B cell (primary cell): ENCODE data around the gene ZBTB17.

Experiments used
- EZH2 ChIP-seq: IDR thresholded peaks from 2 replicates; pipeline ENCODE4 v1.6.1; 2012; ENCODE audit warnings: borderline replicate concordance, low read depth, mild to moderate bottlenecking, moderate library complexity, low read length; ENCODE audit not compliant: insufficient read depth, poor library complexity, severe bottlenecking
- TF ChIP-seq, protein P1 (sequence below): fragments of 200-600 bp; IDR thresholded peaks from one replicate; pipeline ENCODE4 v1.8.0; 2022; ENCODE audit warnings: antibody characterized with exemption, mild to moderate bottlenecking

DNA sequence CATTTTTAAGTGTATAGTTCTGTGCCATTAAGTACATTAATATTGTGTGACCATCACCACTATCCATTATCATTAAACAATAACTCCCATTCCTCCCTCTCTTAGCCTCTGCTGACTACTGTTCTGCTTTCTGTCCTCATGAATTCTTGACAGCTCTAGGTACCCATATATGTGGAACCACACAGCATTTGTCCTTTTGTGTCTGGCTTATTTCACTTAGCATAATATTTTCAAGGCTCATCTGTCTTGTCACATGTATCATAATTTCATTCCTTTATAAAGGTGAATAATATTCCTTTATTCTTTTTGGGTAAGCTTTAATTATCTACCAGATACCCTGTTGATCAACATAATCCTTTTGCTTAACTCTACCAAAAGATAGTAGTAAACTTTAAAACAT, 80.7 kb downstream of the ZBTB17 start:
- TF ChIP-seq, protein P1, sequence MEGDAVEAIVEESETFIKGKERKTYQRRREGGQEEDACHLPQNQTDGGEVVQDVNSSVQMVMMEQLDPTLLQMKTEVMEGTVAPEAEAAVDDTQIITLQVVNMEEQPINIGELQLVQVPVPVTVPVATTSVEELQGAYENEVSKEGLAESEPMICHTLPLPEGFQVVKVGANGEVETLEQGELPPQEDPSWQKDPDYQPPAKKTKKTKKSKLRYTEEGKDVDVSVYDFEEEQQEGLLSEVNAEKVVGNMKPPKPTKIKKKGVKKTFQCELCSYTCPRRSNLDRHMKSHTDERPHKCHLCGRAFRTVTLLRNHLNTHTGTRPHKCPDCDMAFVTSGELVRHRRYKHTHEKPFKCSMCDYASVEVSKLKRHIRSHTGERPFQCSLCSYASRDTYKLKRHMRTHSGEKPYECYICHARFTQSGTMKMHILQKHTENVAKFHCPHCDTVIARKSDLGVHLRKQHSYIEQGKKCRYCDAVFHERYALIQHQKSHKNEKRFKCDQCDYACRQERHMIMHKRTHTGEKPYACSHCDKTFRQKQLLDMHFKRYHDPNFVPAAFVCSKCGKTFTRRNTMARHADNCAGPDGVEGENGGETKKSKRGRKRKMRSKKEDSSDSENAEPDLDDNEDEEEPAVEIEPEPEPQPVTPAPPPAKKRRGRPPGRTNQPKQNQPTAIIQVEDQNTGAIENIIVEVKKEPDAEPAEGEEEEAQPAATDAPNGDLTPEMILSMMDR: no peak
- no peak for TF ChIP-seq EZH2
